Measurements from ENCODE around the gene DIS3L2. TPM values are rescaled to one million over a fixed set of nuclear protein-coding genes. Genes with fewer than 3 reads are reported as not detected.

The DIS3L2 gene
- total RNA-seq, 1 donor from 2014 or later = 34.3 TPM

DNA sequence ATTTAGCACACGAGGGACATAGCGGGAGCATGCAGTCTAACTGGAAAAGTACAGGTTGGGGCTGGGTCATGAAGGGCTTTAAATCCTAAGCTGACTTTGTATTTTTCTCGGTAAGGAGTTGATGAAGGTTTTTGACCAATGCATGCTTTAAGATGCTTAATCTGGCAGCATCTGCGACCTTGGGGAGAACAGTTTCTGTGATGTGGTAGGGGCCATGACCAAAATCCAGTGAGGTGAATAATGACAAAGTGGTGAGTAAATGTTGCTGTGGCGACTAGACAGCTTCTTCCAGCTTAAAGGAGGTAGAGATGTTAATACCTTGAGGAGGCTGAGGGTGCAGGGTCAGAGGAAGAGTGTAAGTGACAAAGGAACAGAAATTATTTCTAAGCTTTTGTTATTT is 242.4 kb downstream of the DIS3L2 start:
- H3K27ac Mint-ChIP-seq (ENCODE audit: unreplicated experiment) = no peak overlapping the region
- no peak overlapping the region for H3K4me3 Mint-ChIP-seq (ENCODE audit: unreplicated experiment)
- no peak for TF ChIP-seq CTCF (IDR thresholded peaks at IDR 0.05)
- peaks cover 20% of the 10 kb centered on the region for H3K36me3 Mint-ChIP-seq (ENCODE audit: unreplicated experiment)
- H3K27me3 Mint-ChIP-seq (ENCODE audit: unreplicated experiment) = no peaks in the 10 kb centered on the region
- peaks cover 2% of the 10 kb centered on the region for H3K4me1 Mint-ChIP-seq (ENCODE audit: unreplicated experiment)
- no peak for DNase-seq (ENCODE audit: extremely low spot score, unreplicated experiment)
- peaks cover 4% of the 10 kb centered on the region for H3K9me3 Mint-ChIP-seq (ENCODE audit: unreplicated experiment)

- no peak for TF ChIP-seq CTCF (IDR thresholded peaks at IDR 0.05)
- DNase-seq (ENCODE audit: extremely low spot score, unreplicated experiment) = no peak
- peaks cover 4% of the 10 kb centered on the region for H3K9me3 Mint-ChIP-seq (ENCODE audit: unreplicated experiment)
- H3K27me3 Mint-ChIP-seq (ENCODE audit: unreplicated experiment) = no peaks in the 10 kb centered on the region
- H3K27ac Mint-ChIP-seq (ENCODE audit: unreplicated experiment) = no peak overlapping the region
- no peak overlapping the region for H3K4me3 Mint-ChIP-seq (ENCODE audit: unreplicated experiment)
- H3K36me3 Mint-ChIP-seq (ENCODE audit: unreplicated experiment) = peaks cover 17% of the 10 kb centered on the region
- peaks cover 2% of the 10 kb centered on the region for H3K4me1 Mint-ChIP-seq (ENCODE audit: unreplicated experiment)
Measured at GRCh38 chr2:232204457-232204931, 243.0 kb downstream of the DIS3L2 start.

DNA sequence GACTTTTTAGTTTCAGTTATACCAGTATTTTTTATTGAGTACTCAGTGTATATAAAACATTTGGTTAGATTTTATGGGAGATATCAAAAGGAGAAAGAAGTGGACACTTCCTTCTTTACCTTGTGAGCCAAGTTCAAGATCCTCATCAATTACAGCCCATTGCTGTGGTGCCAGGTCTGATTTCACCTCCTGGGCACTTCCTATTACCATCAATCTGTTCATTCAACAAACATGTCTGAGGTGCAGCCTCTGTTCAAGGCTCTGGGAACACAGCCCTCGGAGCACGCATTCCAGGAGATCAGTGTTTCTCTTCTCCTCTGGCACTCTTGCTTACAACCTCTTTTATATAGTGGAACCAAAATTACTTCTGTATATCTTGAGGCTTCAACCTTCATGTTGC is 245.7 kb downstream of the DIS3L2 start:
- TF ChIP-seq CTCF (IDR thresholded peaks at IDR 0.05) = no peak
- Mint-ChIP-seq H3K36me3 (ENCODE audit: unreplicated experiment) (peaks cover 15% of the 10 kb centered on the region), H3K4me3 (ENCODE audit: unreplicated experiment) (no peak overlapping the region), H3K27me3 (ENCODE audit: unreplicated experiment) (no peaks in the 10 kb centered on the region), H3K4me1 (ENCODE audit: unreplicated experiment) (no peaks in the 10 kb centered on the region), H3K9me3 (ENCODE audit: unreplicated experiment) (no peaks in the 10 kb centered on the region), H3K27ac (ENCODE audit: unreplicated experiment) (no peak overlapping the region)
- DNase-seq (ENCODE audit: extremely low spot score, unreplicated experiment) = no peak

GRCh38 chr2:232210306-232210705 is 248.8 kb downstream of the DIS3L2 start:
- no peak overlapping the region for H3K4me3 Mint-ChIP-seq (ENCODE audit: unreplicated experiment)
- no peaks in the 10 kb centered on the region for H3K9me3 Mint-ChIP-seq (ENCODE audit: unreplicated experiment)
- peaks cover 10% of the 10 kb centered on the region for H3K36me3 Mint-ChIP-seq (ENCODE audit: unreplicated experiment)
- H3K27ac Mint-ChIP-seq (ENCODE audit: unreplicated experiment) = no peak overlapping the region
- H3K27me3 Mint-ChIP-seq (ENCODE audit: unreplicated experiment) = no peaks in the 10 kb centered on the region
- peak; percentile 38 for DNase-seq (ENCODE audit: extremely low spot score, unreplicated experiment)
- TF ChIP-seq CTCF (IDR thresholded peaks at IDR 0.05) = no peak
- H3K4me1 Mint-ChIP-seq (ENCODE audit: unreplicated experiment) = no peaks in the 10 kb centered on the region

GRCh38 chr2:232211743-232212686 is 250.5 kb downstream of the DIS3L2 start:
- Mint-ChIP-seq H3K4me3 (ENCODE audit: unreplicated experiment) (no peak overlapping the region), H3K27ac (ENCODE audit: unreplicated experiment) (no peak overlapping the region), H3K36me3 (ENCODE audit: unreplicated experiment) (peaks cover 17% of the 10 kb centered on the region), H3K4me1 (ENCODE audit: unreplicated experiment) (no peaks in the 10 kb centered on the region), H3K9me3 (ENCODE audit: unreplicated experiment) (no peaks in the 10 kb centered on the region), H3K27me3 (ENCODE audit: unreplicated experiment) (no peaks in the 10 kb centered on the region)
- DNase-seq (ENCODE audit: extremely low spot score, unreplicated experiment) = no peak
- no peak for TF ChIP-seq CTCF (IDR thresholded peaks at IDR 0.05)
